HG02973 (cell line): Measurements from ENCODE around the gene EFTUD2.

Experiments
- ATAC-seq: cut with Tn5 transposase; IDR thresholded peaks from one replicate; pipeline ENCODE4 v1.9.1; 2021; ENCODE audit warnings: moderate library complexity; ENCODE audit not compliant: unreplicated experiment

The EFTUD2 gene

GRCh38 chr17:44925731-44926697 lies 26.8 kb upstream of the EFTUD2 start:
- no peak for ATAC-seq

- no peak for ATAC-seq
Observed at GRCh38 chr17:44924107-44924544, 24.9 kb upstream of the EFTUD2 start.

GRCh38 chr17:44922746-44923470 lies 23.7 kb upstream of the EFTUD2 start:
- no peak for ATAC-seq

DNA sequence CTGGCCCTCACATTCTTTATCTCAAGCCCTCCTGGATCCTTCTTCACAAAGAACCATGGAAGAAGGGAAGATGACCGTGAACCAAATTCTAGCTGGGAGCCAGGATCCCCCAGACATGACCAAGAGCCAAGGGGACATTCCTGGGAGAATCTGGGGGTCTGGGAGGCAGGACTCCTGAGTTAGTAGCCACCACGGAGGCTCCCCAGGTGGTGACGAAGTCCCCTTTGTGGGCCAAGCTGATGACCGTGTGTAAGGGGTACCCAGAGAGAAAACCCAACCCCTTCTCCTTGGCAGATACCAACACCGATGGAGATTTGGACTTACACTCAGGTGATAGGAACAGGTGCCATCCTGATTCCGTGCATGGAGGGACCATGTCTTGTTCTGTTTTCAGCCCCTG lies 22.9 kb upstream of the EFTUD2 start:
- ATAC-seq = no peak

DNA sequence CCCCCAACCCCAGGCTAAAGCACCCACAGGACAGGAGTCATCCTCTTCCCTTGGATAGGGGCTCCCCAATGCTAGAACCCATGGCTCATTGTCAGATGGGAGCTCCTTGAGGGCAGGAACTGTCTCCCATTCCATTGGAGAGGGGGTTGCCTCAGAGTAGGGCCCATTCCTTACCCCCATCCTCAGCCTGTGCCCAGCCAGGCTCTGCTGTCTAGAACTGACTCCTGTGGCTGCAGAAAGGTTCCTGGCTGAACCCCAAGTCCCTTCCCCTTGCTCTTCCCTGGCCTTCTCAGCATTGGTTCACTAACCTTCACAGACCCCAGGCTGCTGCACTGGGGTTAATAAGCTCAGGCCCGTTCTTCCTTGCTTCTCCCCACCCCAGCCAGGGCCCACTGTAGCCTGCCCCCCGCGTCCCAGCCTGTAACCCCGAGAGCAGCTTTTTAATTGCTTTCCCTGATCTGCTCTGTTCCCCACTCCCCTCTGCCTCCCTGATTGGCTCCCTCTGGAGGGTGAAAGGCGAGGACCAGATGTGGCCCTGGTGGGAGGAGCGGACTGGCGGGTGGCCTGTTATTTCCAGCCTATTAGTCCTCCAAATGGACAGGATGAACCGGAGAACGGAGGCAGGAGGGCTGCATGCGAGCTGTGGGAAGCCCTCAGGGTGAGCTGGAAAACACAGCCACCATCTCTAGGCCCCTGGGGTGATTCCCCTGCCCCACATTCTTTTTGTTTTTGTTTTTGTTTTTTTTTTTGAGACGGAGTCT lies 22.1 kb upstream of the EFTUD2 start:
- ATAC-seq = no peak

- no peak for ATAC-seq
Observed at GRCh38 chr17:44920565-44920940, 21.3 kb upstream of the EFTUD2 start.

DNA sequence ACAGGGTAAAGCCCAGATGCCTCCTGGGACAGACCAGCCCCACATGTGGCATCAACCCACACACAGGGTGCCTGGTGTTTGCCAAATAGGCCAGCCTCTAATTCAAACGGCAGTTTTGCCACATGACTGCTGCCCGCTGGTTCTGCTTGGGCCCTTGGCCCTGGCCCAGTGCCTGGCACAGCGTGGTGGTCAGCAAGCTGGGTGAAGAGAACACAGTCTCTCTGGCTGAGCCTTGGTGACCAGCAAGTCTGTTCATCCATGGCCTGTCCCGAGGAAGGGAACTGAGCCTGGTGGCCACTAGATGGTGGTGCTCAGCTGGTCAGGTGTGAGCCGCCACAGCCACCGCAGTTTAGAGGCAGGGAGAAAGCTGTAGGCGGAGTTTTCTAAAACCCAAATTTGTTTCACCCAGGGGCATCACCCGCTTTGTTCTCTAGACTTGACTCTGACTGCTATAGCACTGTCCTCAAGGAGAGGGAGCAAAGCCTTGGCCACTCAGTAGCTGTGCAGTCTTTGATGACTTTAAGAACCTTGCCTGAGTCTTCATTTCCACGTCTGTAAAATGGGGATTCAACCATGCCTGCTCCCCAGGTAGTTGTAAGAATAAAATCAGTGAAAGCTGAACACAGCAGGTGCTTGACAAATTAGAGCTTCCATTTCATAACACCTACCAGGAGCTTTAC lies 20.8 kb upstream of the EFTUD2 start:
- ATAC-seq = no peak

- ATAC-seq = no peak
Observed at GRCh38 chr17:44919411-44919810, 20.2 kb upstream of the EFTUD2 start.

GRCh38 chr17:44918006-44918405 lies 18.8 kb upstream of the EFTUD2 start:
- no peak for ATAC-seq

GRCh38 chr17:44917456-44917855 lies 18.2 kb upstream of the EFTUD2 start:
- no peak for ATAC-seq

DNA sequence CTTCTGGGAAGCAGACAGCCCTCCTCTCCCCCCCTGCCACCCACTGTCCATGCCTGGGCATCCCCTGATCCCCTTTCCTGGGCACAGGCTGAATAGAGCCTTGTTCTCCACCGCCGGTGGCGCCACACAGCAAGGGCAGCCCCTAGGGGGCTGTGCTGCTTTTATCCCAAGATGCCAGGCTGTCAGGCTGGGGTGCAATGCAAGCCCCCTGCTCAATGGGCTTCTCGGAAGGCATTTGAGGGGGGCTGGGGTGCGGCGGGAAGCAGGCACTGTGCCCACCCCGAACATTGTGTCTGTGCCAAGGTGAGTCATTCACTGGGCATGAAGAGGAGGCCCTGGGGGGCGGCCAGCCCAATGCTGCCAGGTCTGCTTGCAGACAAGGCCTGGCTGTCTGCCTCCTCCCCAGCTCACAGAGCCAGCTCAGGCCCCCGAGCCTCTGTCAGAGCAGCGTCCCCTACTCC lies 17.6 kb upstream of the EFTUD2 start:
- no peak for ATAC-seq

GRCh38 chr17:44915862-44916780 lies 16.9 kb upstream of the EFTUD2 start:
- no peak for ATAC-seq

DNA sequence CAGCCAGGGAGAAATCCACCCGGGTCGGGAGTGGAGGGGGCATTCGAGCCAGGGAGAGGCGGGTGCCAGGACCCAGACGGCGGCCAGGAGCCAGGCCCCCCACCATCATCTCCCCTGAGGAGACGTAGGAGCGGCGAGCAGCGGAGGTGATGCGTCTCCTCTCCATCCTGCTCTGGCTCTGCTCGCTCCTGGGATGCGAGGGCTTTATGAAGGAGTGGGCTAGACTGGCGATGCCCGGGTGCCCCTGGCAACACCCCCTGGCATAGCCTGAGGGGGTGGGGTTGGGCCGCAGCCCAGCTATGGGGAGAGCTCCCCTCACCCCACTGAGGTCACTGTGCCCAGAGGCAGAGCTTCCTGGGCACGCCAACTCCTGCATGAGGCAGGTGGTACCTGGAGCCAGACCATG lies 16.1 kb upstream of the EFTUD2 start, which contains the start of gene GFAP:
GFAP (minus strand) TSS at position 180 of the 406 bp plus-strand sequence; CDS start at position 166, 14 bp downstream.
- ATAC-seq = no peak

- ATAC-seq = no peak
Observed at GRCh38 chr17:44914698-44915271, 15.5 kb upstream of the EFTUD2 start.

- ATAC-seq = no peak
Observed at GRCh38 chr17:44914148-44914547, 14.9 kb upstream of the EFTUD2 start.

DNA sequence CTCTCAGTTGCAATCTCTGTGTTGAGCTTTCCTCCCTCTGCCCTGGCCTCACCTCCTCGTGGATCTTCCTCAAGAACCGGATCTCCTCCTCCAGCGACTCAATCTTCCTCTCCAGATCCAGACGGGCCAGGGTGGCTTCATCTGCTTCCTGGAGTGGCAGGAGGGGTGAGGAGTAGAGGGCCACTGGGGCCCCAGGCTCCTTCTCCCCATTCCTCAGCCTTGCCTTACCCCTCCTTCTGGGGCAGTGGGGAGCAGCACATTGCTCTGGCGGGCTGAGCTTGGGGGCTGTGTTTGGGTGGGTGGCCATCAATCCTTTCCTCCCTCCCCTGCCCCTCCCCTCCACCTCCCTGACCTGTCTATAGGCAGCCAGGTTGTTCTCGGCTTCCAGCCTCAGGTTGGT lies 14.4 kb upstream of the EFTUD2 start:
- no peak for ATAC-seq

DNA sequence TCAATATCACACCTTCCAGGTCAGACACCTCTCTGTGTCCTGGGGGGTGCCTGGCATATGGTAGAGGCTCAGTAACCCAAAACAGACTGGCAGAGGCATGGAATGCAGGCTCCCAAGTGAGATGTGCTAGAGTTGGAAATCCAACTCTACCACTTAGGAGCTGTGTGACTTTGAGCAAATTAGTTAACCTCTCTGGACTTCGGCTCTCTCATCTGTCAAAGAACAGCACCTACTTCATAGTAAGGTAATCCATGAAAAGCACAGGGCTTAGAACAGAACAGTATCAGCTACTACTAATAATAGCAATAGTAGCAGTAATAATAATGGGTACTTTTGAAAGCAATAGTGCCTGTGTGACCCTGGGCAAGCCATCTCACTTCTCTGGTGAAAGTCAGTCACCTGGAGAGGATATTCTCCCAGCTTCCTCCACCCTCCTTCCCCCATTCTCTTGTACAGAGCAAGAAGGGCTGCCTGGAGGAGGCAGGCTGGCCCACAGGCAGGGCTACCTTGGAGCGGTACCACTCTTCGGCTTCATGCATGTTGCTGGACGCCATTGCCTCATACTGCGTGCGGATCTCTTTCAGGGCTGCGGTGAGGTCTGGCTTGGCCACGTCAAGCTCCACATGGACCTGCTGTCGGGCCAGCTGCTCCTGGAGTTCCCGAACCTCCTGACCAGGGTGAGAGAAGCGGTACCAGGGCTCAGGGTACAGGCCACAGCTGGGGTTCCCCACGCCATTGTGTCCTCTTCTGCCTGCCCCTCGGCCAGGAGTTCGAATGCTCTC lies 13.7 kb upstream of the EFTUD2 start:
- no peak for ATAC-seq
